Measurements from ENCODE around the gene UBXN7. TPM values are rescaled to one million over a fixed set of nuclear protein-coding genes. Genes with fewer than 3 reads are reported as not detected.
"Not testable (repeated sequence)": the region's sequence is repeated elsewhere in the genome, so short reads cannot be mapped to it uniquely, and the experiment has no call there.

The UBXN7 gene
- 18.7 and 21.9 TPM in 2 replicates for total RNA-seq

GRCh38 chr3:196432137-196432879 is at the start of gene UBXN7:
UBXN7 (minus strand) TSS chr3:196432427; CDS start chr3:196432399, 28 bp downstream.
- DNase-seq (ENCODE audit: low read depth, low spot score) = peak; percentile 66

GRCh38 chr3:196477678-196478077 is 45.5 kb upstream of the UBXN7 start:
- no peak for DNase-seq (ENCODE audit: low read depth, low spot score)

- no peak for DNase-seq (ENCODE audit: low read depth, low spot score)
Measured at GRCh38 chr3:196472286-196472685, 40.1 kb upstream of the UBXN7 start.

- no peak for DNase-seq (ENCODE audit: low read depth, low spot score)
Measured at GRCh38 chr3:196471551-196471950, 39.3 kb upstream of the UBXN7 start.

GRCh38 chr3:196470182-196470581 is 38.0 kb upstream of the UBXN7 start:
- DNase-seq (ENCODE audit: low read depth, low spot score) = not testable (repeated sequence)

- DNase-seq (ENCODE audit: low read depth, low spot score) = no peak
Measured at GRCh38 chr3:196463804-196464203, 31.6 kb upstream of the UBXN7 start.

- no peak for DNase-seq (ENCODE audit: low read depth, low spot score)
Measured at GRCh38 chr3:196463478-196463756, 31.2 kb upstream of the UBXN7 start.

GRCh38 chr3:196462680-196463477 is 30.7 kb upstream of the UBXN7 start:
- not testable (repeated sequence) for DNase-seq (ENCODE audit: low read depth, low spot score)

- DNase-seq (ENCODE audit: low read depth, low spot score) = no peak
Measured at GRCh38 chr3:196458063-196458462, 25.8 kb upstream of the UBXN7 start.

GRCh38 chr3:196457470-196457869 is 25.2 kb upstream of the UBXN7 start:
- not testable (repeated sequence) for DNase-seq (ENCODE audit: low read depth, low spot score)

GRCh38 chr3:196454935-196455334 is 22.7 kb upstream of the UBXN7 start:
- no peak for DNase-seq (ENCODE audit: low read depth, low spot score)

GRCh38 chr3:196445391-196445790 is 13.2 kb upstream of the UBXN7 start:
- not testable (repeated sequence) for DNase-seq (ENCODE audit: low read depth, low spot score)

GRCh38 chr3:196444500-196444894 is 12.3 kb upstream of the UBXN7 start:
- DNase-seq (ENCODE audit: low read depth, low spot score) = no peak

- no peak for DNase-seq (ENCODE audit: low read depth, low spot score)
Measured at GRCh38 chr3:196440696-196441095, 8.5 kb upstream of the UBXN7 start.

- DNase-seq (ENCODE audit: low read depth, low spot score) = no peak
Measured at GRCh38 chr3:196440041-196440537, 7.9 kb upstream of the UBXN7 start.

GRCh38 chr3:196431181-196432136 is 768 bp downstream of the UBXN7 start:
- no peak for DNase-seq (ENCODE audit: low read depth, low spot score)

- DNase-seq (ENCODE audit: low read depth, low spot score) = no peak
Measured at GRCh38 chr3:196428041-196428440, 4.2 kb downstream of the UBXN7 start.

- not testable (repeated sequence) for DNase-seq (ENCODE audit: low read depth, low spot score)
Measured at GRCh38 chr3:196424421-196424820, 7.8 kb downstream of the UBXN7 start.

GRCh38 chr3:196423044-196423781 is 9.0 kb downstream of the UBXN7 start:
- no peak for DNase-seq (ENCODE audit: low read depth, low spot score)

- not testable (repeated sequence) for DNase-seq (ENCODE audit: low read depth, low spot score)
Measured at GRCh38 chr3:196421668-196422067, 10.6 kb downstream of the UBXN7 start.

GRCh38 chr3:196419386-196419785 is 12.8 kb downstream of the UBXN7 start:
- DNase-seq (ENCODE audit: low read depth, low spot score) = no peak
